Measurements from ENCODE around the gene EXOC3.

Gene EXOC3

GRCh38 chr5:464843-465590 lies 22.0 kb downstream of the EXOC3 start:
- no peaks in the 10 kb centered on the region for H4K20me1 ChIP-seq (ENCODE audit: insufficient read depth, low read length, poor library complexity, severe bottlenecking)
- H3K27me3 ChIP-seq (ENCODE audit: insufficient read depth, low read length, poor library complexity, severe bottlenecking) = no peaks in the 10 kb centered on the region
- H3K36me3 ChIP-seq (ENCODE audit: insufficient read depth, low read length) = peaks cover 46% of the 10 kb centered on the region; the same call in 1 of the 2 replicates
- no peaks in the 10 kb centered on the region for H3K4me1 ChIP-seq (ENCODE audit: insufficient read depth, low read length, poor library complexity, severe bottlenecking)
- TF ChIP-seq CTCF (conservative IDR thresholded peaks at IDR 0.05; ENCODE audit: low read length) (no peak), EZH2phosphoT487 (IDR thresholded peaks at IDR 0.05; ENCODE audit: borderline replicate concordance) (no peak)
- no peaks in the 10 kb centered on the region for H3K9me2 ChIP-seq (replicated peaks; ENCODE audit: low read depth, low read length)
- no peak overlapping the region for H3K4me3 ChIP-seq (ENCODE audit: low read length, poor library complexity, severe bottlenecking)
- no peak overlapping the region for H3K9ac ChIP-seq (ENCODE audit: low read depth, low read length, poor library complexity, severe bottlenecking)
- H3K9me3 ChIP-seq (ENCODE audit: insufficient read depth, low read depth, low read length) = no peaks in the 10 kb centered on the region
- no peak overlapping the region for H2AFZ ChIP-seq (ENCODE audit: low read length)
- H3K4me2 ChIP-seq (ENCODE audit: low read depth, low read length, poor library complexity, severe bottlenecking) = no peak overlapping the region
- no peaks in the 10 kb centered on the region for H3F3A ChIP-seq (ENCODE audit: low read depth)
- H3K79me2 ChIP-seq (ENCODE audit: insufficient read depth, low read length) = peaks cover under 1% of the 10 kb centered on the region; the same call in 1 of the 2 replicates

GRCh38 chr5:465591-466403 lies 22.8 kb downstream of the EXOC3 start:
- no peaks in the 10 kb centered on the region for H3K27me3 ChIP-seq (ENCODE audit: insufficient read depth, low read length, poor library complexity, severe bottlenecking)
- H3K36me3 ChIP-seq (ENCODE audit: insufficient read depth, low read length) = peaks cover 41% of the 10 kb centered on the region; the same call in 1 of the 2 replicates
- H3K4me2 ChIP-seq (ENCODE audit: low read depth, low read length, poor library complexity, severe bottlenecking) = no peak overlapping the region
- H3K79me2 ChIP-seq (ENCODE audit: insufficient read depth, low read length) = peaks cover 6% of the 10 kb centered on the region
- H4K20me1 ChIP-seq (ENCODE audit: insufficient read depth, low read length, poor library complexity, severe bottlenecking) = no peaks in the 10 kb centered on the region
- no peak overlapping the region for H3K9ac ChIP-seq (ENCODE audit: low read depth, low read length, poor library complexity, severe bottlenecking)
- H2AFZ ChIP-seq (ENCODE audit: low read length) = no peak overlapping the region
- no peak overlapping the region for H3K4me3 ChIP-seq (ENCODE audit: low read length, poor library complexity, severe bottlenecking)
- peaks cover 3% of the 10 kb centered on the region for H3K4me1 ChIP-seq (ENCODE audit: insufficient read depth, low read length, poor library complexity, severe bottlenecking)
- no peaks in the 10 kb centered on the region for H3K9me2 ChIP-seq (replicated peaks; ENCODE audit: low read depth, low read length)
- no peaks in the 10 kb centered on the region for H3K9me3 ChIP-seq (ENCODE audit: insufficient read depth, low read depth, low read length)
- no peaks in the 10 kb centered on the region for H3F3A ChIP-seq (ENCODE audit: low read depth)
- TF ChIP-seq CTCF (conservative IDR thresholded peaks at IDR 0.05; ENCODE audit: low read length) (no peak), EZH2phosphoT487 (IDR thresholded peaks at IDR 0.05; ENCODE audit: borderline replicate concordance) (no peak)

GRCh38 chr5:466661-467310 lies 23.8 kb downstream of the EXOC3 start:
- Histone ChIP-seq H3K9ac (ENCODE audit: low read depth, low read length, poor library complexity, severe bottlenecking) (no peak overlapping the region), H4K20me1 (ENCODE audit: insufficient read depth, low read length, poor library complexity, severe bottlenecking) (peaks cover 5% of the 10 kb centered on the region), H2AFZ (ENCODE audit: low read length) (no peak overlapping the region), H3K9me2 (replicated peaks; ENCODE audit: low read depth, low read length) (no peaks in the 10 kb centered on the region), H3K4me2 (ENCODE audit: low read depth, low read length, poor library complexity, severe bottlenecking) (no peak overlapping the region), H3K4me1 (ENCODE audit: insufficient read depth, low read length, poor library complexity, severe bottlenecking) (peaks cover 11% of the 10 kb centered on the region), H3K9me3 (ENCODE audit: insufficient read depth, low read depth, low read length) (no peaks in the 10 kb centered on the region), H3F3A (ENCODE audit: low read depth) (no peaks in the 10 kb centered on the region), H3K27me3 (ENCODE audit: insufficient read depth, low read length, poor library complexity, severe bottlenecking) (no peaks in the 10 kb centered on the region), H3K4me3 (ENCODE audit: low read length, poor library complexity, severe bottlenecking) (no peak overlapping the region), H3K79me2 (ENCODE audit: insufficient read depth, low read length) (peaks cover 16% of the 10 kb centered on the region), H3K36me3 (ENCODE audit: insufficient read depth, low read length) (peaks cover 37% of the 10 kb centered on the region; the same call in 1 of the 2 replicates)
- TF ChIP-seq CTCF (conservative IDR thresholded peaks at IDR 0.05; ENCODE audit: low read length) = no peak
- TF ChIP-seq EZH2phosphoT487 (IDR thresholded peaks at IDR 0.05; ENCODE audit: borderline replicate concordance) = no peak
